Astrocyte (in vitro differentiated cells and primary cell): ENCODE results near the gene OTULINL. TPM values are rescaled to one million over a fixed set of nuclear protein-coding genes. Genes with fewer than 3 reads are reported as not detected.

Experiments used
- DNase-seq: peaks from one replicate; pipeline ENCODE4 v3.0.0-alpha.2; 2010; ENCODE audit warnings: low read depth
- FAIRE-seq: peaks from 2 replicates; lab custom pipeline; 2011; peaks lifted over from hg19 to GRCh38; lab: Jason Lieb, UNC
- H2AFZ ChIP-seq: 2 replicates; pipeline ENCODE4 v1.6.0; 2012; ENCODE audit warnings: low read depth, low read length, inconsistent platforms
- H3K27ac ChIP-seq: 2 replicates; pipeline ENCODE4 v1.5.1; 2011; ENCODE audit warnings: low read depth, low read length, inconsistent platforms
- H3K27me3 ChIP-seq: 2 replicates; pipeline ENCODE4 v1.6.0; 2011; ENCODE audit warnings: low read length, inconsistent platforms; ENCODE audit not compliant: insufficient read depth
- H3K36me3 ChIP-seq: 2 replicates; pipeline ENCODE4 v1.5.1; 2011; ENCODE audit warnings: low read length, inconsistent platforms; ENCODE audit not compliant: insufficient read depth
- H3K4me1 ChIP-seq: 2 replicates; pipeline ENCODE4 v1.5.1; 2011; ENCODE audit warnings: low read length, inconsistent platforms; ENCODE audit not compliant: insufficient read depth
- H3K4me2 ChIP-seq: 2 replicates; pipeline ENCODE4 v1.6.0; 2012; ENCODE audit warnings: low read length, inconsistent platforms
- H3K4me3 ChIP-seq: 2 replicates; pipeline ENCODE4 v1.5.1; 2011; ENCODE audit warnings: low read depth, mild to moderate bottlenecking, low read length, inconsistent platforms; ENCODE audit not compliant: insufficient read depth
- H3K79me2 ChIP-seq: 2 replicates; pipeline ENCODE4 v1.6.0; 2012; ENCODE audit warnings: mild to moderate bottlenecking, low read length, inconsistent platforms; ENCODE audit not compliant: insufficient read depth
- H3K9ac ChIP-seq: 2 replicates; pipeline ENCODE4 v1.6.0; 2012; ENCODE audit warnings: mild to moderate bottlenecking, low read length, inconsistent platforms
- H3K9me3 ChIP-seq: 2 replicates; pipeline ENCODE4 v1.5.1; 2012; ENCODE audit warnings: low read depth, mild to moderate bottlenecking, low read length, inconsistent platforms; ENCODE audit not compliant: insufficient read depth
- H4K20me1 ChIP-seq: 2 replicates; pipeline ENCODE4 v1.6.0; 2012; ENCODE audit warnings: low read length, inconsistent platforms; ENCODE audit not compliant: insufficient read depth
- H3K27ac Mint-ChIP-seq: one replicate; pipeline ENCODE4 v1.8.0; 2021; ENCODE audit warnings: mild to moderate bottlenecking, mixed read lengths; ENCODE audit not compliant: unreplicated experiment
- H3K27me3 Mint-ChIP-seq: one replicate; pipeline ENCODE4 v1.8.0; 2021; ENCODE audit warnings: low read depth, mixed read lengths; ENCODE audit not compliant: unreplicated experiment
- H3K36me3 Mint-ChIP-seq: one replicate; pipeline ENCODE4 v1.8.0; 2021; ENCODE audit warnings: low read depth, mixed read lengths; ENCODE audit not compliant: unreplicated experiment
- H3K4me1 Mint-ChIP-seq: one replicate; pipeline ENCODE4 v1.8.0; 2021; ENCODE audit warnings: low read depth, mixed read lengths; ENCODE audit not compliant: unreplicated experiment
- H3K4me3 Mint-ChIP-seq: one replicate; pipeline ENCODE4 v1.8.0; 2021; ENCODE audit warnings: mild to moderate bottlenecking, moderate library complexity, mixed read lengths; ENCODE audit not compliant: unreplicated experiment
- H3K9me3 Mint-ChIP-seq: one replicate; pipeline ENCODE4 v1.8.0; 2021; ENCODE audit warnings: mild to moderate bottlenecking, mixed read lengths; ENCODE audit not compliant: unreplicated experiment
- EZH2 ChIP-seq: IDR thresholded peaks from 2 replicates; pipeline ENCODE4 v1.6.1; 2012; ENCODE audit warnings: mild to moderate bottlenecking, low read length, inconsistent platforms; ENCODE audit not compliant: insufficient read depth
- total RNA-seq: library from RNA; stranded (reverse); gene quantifications from 2 replicates; pipeline ENCODE4 v1.2.1, GENCODE V29; 2021
- TF ChIP-seq, protein P1 (sequence below): IDR thresholded peaks from 2 replicates; pipeline ENCODE4 v1.5.1; 2011; ENCODE audit warnings: low read depth, mild to moderate bottlenecking, inconsistent platforms, low read length, moderate library complexity; ENCODE audit not compliant: insufficient read depth

OTULINL gene
- total RNA-seq, 1 donor from 2014 or later, result 2.8 TPM

DNA sequence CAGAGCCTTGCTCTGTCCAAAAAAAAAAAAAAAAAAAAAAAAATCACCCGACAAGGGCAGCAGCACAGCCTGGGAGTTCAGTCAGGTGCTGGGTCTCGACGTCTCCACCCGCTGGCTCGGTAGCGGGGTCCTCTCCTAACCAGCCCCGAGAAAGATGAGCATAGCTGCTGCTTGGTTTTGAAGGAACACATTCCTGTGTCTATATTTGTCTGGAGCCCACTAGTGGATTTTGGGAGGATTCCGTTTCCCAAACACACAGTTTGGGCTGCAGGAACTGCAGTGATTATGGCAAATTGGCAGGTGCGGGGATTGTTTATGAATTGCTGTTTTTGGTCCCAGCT lies 1.2 kb downstream of the OTULINL start:
- Mint-ChIP-seq H3K4me3 (peak overlapping the region; percentile 77), H3K27ac (no peak overlapping the region), H3K9me3 (peaks cover 2% of the 10 kb centered on the region), H3K4me1 (no peaks in the 10 kb centered on the region), H3K36me3 (no peaks in the 10 kb centered on the region), H3K27me3 (peaks cover 42% of the 10 kb centered on the region)
- Histone ChIP-seq H3K79me2 (no peaks in the 10 kb centered on the region), H4K20me1 (no peaks in the 10 kb centered on the region), H3K27ac (no peak overlapping the region), H3K36me3 (no peaks in the 10 kb centered on the region), H3K4me3 (no peak overlapping the region), H3K9me3 (no peaks in the 10 kb centered on the region), H3K4me1 (no peaks in the 10 kb centered on the region), H3K4me2 (peak overlapping the region; percentile 88), H2AFZ (no peak overlapping the region), H3K9ac (no peak overlapping the region), H3K27me3 (peaks cover 37% of the 10 kb centered on the region)
- FAIRE-seq (no peak), DNase-seq (no peak)
- TF ChIP-seq, protein P1, sequence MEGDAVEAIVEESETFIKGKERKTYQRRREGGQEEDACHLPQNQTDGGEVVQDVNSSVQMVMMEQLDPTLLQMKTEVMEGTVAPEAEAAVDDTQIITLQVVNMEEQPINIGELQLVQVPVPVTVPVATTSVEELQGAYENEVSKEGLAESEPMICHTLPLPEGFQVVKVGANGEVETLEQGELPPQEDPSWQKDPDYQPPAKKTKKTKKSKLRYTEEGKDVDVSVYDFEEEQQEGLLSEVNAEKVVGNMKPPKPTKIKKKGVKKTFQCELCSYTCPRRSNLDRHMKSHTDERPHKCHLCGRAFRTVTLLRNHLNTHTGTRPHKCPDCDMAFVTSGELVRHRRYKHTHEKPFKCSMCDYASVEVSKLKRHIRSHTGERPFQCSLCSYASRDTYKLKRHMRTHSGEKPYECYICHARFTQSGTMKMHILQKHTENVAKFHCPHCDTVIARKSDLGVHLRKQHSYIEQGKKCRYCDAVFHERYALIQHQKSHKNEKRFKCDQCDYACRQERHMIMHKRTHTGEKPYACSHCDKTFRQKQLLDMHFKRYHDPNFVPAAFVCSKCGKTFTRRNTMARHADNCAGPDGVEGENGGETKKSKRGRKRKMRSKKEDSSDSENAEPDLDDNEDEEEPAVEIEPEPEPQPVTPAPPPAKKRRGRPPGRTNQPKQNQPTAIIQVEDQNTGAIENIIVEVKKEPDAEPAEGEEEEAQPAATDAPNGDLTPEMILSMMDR, result no peak
- peak; percentile 41 for TF ChIP-seq EZH2

DNA sequence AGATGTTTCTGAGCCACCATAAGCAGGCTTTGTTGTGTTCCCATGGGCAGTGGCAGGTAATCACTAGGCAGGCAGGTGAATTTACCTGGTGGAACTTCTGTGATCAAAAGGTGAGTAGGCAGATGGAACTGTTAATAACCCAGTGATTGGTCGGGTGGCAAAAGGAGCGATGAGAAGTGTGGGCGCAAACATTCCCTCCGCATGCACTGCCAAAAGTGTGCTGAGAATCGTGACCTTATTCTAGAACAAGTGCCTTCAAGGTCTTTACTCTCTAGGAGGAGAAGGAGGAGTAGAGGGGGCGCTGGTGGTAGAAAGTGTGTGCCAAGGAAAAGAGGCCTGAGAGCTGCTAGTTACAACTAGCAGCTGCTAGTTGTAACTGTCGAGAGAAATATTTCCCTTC lies 3.3 kb downstream of the OTULINL start:
- Histone ChIP-seq H4K20me1 (no peaks in the 10 kb centered on the region), H3K9me3 (no peaks in the 10 kb centered on the region), H3K79me2 (no peaks in the 10 kb centered on the region), H3K4me3 (no peak overlapping the region), H3K36me3 (no peaks in the 10 kb centered on the region), H3K9ac (no peak overlapping the region), H2AFZ (no peak overlapping the region), H3K27me3 (peaks cover 28% of the 10 kb centered on the region), H3K27ac (no peak overlapping the region), H3K4me2 (no peak overlapping the region), H3K4me1 (no peaks in the 10 kb centered on the region)
- Mint-ChIP-seq H3K4me1 (no peaks in the 10 kb centered on the region), H3K27me3 (peaks cover 24% of the 10 kb centered on the region), H3K9me3 (peaks cover 2% of the 10 kb centered on the region), H3K27ac (no peak overlapping the region), H3K4me3 (no peak overlapping the region), H3K36me3 (no peaks in the 10 kb centered on the region)
- no peak for FAIRE-seq
- DNase-seq, result no peak
- TF ChIP-seq EZH2, result no peak
- TF ChIP-seq, protein P1, result no peak

DNA sequence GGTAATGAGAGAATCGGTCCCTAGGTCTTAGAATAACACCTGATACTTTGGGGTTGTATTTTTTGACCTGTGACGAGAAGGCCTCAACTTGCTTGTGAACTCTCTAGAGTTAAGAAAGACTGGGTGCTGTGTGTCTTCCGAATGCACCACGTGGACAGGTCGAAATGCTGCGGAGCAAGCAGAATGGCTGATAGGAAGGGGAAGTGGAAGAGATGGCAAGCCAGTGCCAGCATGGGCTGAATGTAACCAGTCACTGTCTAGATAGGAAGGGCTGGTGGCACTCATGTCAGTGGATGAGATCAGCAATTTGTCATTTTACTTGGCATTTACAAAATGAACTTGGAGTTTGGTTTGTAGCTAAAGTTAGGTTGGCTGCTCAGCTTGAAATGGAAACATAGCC lies 5.6 kb downstream of the OTULINL start:
- Mint-ChIP-seq H3K9me3 (peaks cover 2% of the 10 kb centered on the region), H3K27ac (no peak overlapping the region), H3K4me3 (no peak overlapping the region), H3K36me3 (no peaks in the 10 kb centered on the region), H3K27me3 (peaks cover 9% of the 10 kb centered on the region), H3K4me1 (peaks cover 1% of the 10 kb centered on the region)
- TF ChIP-seq, protein P1, result no peak
- TF ChIP-seq EZH2, result no peak
- Histone ChIP-seq H4K20me1 (no peaks in the 10 kb centered on the region), H3K79me2 (no peaks in the 10 kb centered on the region), H3K4me1 (peaks cover 5% of the 10 kb centered on the region), H3K4me3 (no peak overlapping the region), H3K27me3 (peaks cover 24% of the 10 kb centered on the region), H3K9me3 (no peaks in the 10 kb centered on the region), H3K36me3 (no peaks in the 10 kb centered on the region), H3K27ac (no peak overlapping the region), H3K9ac (no peak overlapping the region), H3K4me2 (no peak overlapping the region), H2AFZ (no peak overlapping the region)
- DNase-seq, result no peak
- no peak for FAIRE-seq
